ENCODE data around the gene FGFRL1.
"Not testable (repeated sequence)": the region's sequence is repeated elsewhere in the genome, so short reads cannot be mapped to it uniquely, and the experiment has no call there.

Gene FGFRL1

DNA sequence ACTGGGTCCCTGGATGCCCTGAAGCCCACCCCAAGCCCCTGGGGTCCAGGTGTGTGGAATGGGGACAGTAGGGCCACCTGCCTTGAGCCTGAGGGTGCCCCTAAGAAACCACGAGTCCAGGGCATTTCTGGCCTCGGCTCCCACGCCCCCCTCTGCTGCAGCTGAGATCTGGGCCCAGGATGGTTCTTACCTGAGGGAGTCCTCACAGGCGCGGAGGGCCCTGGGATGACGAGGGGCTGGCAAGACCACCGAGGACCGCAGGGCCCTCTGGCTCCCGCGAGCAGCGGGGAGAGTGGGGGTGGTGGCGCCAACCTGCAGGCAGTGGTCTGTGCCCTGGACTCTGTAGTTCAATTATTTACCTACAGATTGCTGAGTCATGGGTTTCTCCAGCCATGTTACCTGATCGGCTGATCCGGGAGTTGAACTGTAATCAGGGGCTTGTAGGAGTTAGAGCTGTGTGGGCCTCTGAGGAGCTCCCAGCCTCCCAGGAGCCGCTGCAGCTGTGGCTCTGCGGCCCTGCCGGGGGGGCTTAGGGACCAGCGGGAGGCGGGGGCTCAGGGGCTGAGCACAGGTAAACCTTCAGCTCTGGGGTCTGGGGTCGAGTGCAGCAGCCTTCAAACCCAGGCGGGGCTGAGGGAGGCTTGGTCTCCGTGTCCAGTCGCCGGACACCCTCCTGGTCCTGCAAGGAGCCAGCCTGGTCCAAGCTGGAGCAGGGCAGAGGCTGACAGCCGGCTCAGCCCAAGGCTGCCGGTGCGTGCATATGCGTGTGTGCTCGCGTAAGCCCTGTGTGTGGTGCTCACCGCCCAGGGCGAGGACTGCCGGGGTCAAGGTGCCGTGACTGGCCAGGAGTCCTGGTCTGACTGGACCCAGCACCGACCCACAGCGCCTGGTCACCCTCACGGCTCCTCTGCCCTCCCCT lies 18.1 kb upstream of the FGFRL1 start, which contains the start of gene SLC26A1:
TSS of gene SLC26A1 (minus strand) at position 294 of the 919 bp plus-strand sequence. CDS start 1,701 bp downstream, outside the sequence.
- no peak for DNase-seq

DNA sequence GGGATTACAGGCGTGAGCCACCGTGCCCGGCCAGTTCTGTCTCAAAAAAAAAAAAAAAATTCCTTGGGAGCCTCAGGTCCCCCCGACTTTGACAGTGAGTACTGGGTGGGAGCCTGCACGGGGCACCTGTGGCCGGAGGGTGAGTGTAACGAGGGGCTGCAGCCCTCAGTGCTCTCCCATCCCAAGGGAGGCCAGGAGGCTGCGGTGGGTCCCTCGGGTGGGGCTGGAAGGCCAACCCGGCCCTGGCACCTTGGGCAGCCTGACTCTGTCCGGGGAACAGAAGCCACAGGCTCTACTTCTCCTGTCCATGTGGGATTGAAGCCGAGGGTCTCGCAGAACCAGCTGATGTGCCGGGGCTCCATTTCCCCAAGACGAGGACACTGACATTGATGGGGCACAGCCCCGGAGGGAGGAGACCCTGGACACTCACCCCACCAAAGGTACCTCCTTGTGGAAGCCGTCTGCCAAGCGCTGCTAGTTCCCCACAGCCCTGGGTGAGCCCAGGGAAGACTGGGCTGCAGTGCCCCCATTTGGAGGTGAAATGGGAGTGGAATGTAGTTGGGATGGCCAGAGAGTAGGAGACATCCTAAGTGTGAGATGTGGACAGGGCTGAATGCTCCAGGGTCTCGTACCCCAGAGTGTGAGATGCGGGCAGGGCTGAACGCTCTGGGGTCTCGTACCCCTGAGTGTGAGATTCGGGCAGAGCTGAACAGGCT lies 16.0 kb upstream of the FGFRL1 start:
- no peak for DNase-seq

DNA sequence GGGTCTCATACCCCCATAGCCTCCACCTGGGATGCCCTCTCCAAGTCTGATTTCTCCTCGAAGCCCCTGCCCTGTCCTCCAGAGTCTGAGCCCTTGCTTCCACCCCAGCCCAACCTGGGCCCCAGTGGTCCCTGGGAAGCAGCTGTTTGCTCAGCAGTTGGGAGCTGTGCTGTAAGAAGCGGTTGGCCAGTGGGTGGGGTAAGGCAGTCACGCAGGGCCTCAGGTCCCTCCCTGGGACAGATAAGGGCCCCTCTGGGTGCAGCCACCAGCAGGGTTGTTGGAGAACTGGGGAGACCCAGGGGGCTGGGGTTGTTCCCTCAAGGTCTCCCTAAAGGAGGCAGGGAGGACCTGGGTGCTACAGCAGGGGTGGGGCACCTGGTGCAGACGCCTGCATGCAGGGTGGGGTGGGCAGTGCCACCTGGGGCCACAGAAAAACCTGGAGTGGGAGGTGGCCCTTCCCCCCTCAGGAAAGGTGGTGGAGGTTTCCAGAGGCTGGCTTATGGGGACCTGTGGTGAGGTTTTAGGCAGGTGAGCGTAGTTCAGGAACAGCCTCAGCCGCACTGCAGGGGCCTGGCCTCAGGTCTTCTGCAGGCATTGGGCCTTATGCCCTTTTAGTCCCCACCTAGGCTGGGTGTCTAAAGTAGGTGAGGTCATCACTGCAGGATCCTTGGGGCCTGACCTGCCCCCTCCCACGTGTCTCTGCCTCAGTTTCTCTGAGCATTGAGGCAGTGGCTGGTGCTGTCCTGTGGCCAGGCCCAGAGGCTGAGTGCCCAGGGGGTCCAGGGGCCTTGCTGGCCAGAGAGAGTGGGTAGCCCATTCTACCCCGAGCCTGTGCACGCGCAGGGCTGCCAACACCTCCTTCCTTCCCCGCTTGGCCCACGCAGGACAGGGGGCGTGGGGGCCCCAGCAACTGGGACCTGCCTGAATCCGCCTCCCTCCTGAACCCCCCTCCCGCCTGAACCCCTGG lies 15.1 kb upstream of the FGFRL1 start:
- DNase-seq = no peak

DNA sequence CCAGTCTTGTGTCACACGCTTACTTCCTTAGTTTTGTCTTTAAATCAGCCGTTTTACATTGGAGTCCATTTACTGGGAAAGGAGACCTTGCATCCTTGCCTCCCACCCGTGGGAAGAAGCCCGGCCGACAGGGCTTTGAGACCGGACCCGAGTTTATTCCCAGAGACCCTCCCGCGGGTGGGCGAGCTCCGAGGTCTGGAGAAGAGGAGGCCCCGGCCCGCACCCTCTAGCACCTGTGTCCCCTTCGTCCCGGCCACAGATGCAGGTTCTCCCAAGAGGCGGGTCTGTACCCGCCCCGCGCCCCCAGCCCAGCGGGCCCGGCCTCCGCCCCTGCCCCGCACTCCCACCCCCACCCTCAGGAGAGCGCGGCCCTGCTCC lies 14.4 kb upstream of the FGFRL1 start:
- DNase-seq = no peak

DNA sequence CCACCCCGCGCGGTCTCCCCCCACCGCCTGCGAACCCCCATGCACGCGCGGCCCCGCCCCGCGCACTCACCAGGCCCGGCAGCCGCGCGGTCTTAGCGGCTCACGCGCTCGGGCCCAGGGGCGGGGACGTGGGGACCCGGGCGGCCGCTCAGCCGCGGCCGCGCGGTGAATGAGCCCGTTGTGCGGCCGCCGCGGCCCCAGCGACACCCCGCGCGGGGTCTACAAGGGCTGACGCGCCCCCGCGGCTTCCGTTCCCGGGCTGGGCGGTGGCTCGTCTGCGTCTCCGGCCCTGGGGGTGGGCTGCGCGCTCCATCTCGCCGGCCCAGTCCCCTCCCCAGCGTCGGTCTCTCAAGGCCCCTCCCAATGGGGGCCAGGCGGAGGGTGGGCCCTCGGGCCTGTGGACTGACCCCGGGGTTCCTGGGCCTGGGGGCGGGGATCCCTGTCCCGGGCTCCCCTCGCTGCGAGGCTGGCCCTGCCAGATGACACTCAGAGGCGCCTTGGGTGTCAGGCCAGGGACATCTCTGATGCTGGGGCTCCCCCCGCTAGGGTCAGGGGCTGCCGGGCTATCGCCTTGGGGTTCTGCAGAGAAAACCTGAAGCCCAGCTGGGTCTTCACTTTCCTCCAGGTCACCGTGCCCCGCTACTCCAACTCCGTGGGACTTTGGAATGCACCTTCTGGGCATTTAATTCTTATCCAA lies 13.9 kb upstream of the FGFRL1 start:
- no peak for DNase-seq

DNA sequence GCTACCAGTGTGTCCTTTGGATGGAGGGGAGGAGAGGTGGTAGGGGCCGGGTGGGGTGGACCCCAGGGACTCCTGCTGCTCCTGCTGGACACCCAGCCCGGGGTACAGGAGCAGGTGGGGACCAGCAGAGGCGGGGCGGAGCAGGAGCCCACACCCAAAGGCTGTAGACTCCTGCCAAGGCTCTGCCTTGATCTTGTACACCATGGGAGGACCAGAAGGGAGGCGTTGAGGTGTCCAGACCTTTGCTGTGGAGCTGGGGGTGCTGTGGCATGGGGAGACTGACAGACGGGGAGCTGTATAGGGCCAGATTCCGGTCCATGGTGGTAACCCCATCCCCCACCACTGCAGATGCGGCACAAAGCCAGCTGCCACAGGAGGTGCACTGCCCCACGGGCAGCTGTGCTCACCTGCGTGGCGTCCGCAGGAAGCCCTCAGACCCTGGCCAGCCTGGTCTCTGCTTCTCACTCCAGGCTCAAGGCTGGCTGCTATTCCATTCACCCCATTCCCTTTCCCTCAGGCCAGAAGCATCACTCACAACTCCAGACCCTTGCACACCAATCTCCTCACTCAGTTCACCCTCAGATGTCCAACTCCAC lies 13.2 kb upstream of the FGFRL1 start:
- DNase-seq = no peak

DNA sequence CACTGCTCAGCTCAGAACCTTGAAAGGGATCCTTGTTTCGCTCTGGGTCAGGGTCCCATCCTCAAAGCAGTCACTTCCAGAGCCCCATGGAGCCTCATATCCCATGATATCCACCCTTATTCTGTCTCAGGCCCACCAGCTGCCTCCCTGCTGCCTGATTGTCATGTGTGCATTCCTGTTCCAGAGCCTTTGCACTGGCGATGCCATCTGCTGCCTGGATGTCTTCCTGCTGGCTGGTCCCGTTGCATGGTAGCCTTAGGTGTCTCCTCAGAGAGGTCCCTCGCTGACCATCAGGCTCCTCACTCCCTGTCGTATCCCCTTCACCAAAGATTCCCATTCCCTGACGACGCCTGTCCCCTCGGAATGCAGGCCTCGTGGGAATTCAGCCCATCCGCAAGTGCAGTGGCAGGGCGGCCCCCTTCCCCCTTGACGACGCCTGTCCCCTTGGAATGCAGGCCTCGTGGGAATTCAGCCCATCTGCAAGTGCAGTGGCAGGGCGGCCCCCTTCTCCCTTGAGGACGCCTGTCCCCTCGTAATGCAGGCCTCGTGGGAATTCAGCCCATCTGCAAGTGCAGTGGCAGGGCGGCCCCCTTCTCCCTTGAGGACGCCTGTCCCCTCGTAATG lies 12.1 kb upstream of the FGFRL1 start:
- DNase-seq = not testable (repeated sequence)

DNA sequence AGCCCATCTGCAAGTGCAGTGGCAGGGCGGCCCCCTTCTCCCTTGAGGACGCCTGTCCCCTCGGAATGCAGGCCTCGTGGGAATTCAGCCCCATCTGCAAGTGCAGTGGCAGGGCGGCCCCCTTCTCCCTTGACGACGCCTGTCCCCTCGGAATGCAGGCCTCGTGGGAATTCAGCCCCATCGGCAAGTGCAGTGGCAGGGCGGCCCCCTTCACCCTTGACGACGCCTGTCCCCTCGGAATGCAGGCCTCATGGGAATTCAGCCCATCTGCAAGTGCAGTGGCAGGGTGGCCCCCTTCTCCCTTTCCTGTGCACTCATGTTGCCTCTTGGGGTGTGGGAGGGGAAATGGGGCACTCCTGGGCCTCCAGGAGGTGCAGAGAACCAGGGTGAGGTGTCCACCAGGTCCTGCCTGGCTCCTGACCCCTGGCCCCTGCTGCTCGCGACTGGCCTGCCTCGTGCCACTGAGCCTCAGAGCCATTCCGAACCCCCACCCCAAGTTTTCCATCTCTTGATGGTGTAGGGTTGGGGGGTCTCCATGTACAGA lies 11.5 kb upstream of the FGFRL1 start:
- DNase-seq = no peak

DNA sequence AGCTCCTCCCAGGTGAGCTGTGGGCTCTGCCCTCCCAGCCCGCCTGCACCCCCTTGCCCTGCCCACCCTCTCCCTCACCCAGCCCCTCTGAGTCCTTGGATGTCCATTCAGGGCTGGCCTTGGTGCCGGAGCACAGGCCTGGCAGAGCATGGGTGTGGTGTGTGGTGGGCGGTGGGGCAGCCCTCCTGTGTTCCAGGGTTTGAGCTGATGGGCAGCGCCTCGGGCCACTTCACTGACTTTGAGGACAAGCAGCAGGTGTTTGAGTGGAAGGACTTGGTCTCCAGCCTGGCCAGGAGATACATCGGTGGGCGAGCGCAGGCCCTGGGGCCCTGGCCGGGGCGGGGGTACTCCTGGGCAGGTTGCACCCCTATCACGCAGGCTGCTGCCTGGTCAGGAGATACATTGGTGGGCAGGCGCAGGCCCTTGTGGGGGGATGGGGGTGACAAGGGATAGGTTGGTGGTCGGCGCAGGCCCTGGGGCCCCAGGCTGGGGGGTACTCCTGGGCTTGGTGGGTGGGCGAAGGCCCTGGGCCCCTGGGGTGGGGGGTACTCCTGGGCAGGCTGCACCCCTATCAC lies 10.7 kb upstream of the FGFRL1 start:
- no peak for DNase-seq

DNA sequence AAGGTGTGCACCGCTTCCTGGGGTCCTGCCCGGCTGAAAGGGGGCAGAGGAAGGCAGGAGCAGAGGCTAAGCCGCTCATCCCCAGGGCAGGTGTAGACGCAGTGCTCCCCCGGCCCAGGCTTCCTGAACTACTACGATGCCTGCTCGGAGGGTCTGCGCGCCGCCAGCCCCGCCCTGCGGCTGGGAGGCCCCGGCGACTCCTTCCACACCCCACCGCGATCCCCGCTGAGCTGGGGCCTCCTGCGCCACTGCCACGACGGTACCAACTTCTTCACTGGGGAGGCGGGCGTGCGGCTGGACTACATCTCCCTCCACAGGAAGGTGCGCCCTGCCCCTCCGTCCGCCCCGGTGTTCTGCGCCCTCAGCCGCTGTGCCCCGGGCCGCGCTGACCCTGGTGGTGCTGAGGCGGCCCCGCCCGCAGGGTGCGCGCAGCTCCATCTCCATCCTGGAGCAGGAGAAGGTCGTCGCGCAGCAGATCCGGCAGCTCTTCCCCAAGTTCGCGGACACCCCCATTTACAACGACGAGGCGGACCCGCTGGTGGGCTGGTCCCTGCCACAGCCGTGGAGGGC lies 9.8 kb upstream of the FGFRL1 start:
- no peak for DNase-seq

DNA sequence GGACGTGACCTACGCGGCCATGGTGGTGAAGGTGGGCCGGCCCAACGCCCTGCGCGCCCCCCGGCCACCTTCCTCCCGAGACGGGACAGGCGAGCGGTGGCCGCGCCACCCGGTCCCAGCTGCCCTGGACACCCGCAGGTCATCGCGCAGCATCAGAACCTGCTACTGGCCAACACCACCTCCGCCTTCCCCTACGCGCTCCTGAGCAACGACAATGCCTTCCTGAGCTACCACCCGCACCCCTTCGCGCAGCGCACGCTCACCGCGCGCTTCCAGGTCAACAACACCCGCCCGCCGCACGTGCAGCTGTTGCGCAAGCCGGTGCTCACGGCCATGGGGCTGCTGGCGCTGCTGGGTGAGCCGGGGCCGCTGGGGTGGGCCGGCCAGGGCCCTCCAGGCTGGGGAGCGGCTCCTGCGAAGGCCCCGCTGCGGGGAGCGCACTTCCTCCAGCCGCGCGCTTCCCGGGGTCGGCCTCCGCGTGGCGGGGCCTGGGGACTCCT lies 9.2 kb upstream of the FGFRL1 start:
- no peak for DNase-seq

DNA sequence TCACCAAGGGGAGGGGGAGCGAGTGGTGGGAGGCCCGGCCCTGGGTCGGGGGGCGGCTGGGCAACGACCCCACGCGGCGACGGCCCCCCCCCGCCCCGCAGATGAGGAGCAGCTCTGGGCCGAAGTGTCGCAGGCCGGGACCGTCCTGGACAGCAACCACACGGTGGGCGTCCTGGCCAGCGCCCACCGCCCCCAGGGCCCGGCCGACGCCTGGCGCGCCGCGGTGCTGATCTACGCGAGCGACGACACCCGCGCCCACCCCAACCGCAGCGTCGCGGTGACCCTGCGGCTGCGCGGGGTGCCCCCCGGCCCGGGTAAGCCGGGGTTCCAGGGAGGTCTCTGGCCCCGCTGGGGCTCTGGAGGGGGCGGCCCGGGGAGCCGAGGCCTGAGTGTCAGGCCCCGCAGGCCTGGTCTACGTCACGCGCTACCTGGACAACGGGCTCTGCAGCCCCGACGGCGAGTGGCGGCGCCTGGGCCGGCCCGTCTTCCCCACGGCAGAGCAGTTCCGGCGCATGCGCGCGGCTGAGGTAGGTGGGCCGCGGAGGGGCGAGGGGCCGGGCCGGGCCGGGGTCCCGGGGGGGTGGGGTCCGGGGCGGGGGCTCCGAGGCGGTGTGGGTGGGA lies 8.7 kb upstream of the FGFRL1 start:
- DNase-seq = no peak

DNA sequence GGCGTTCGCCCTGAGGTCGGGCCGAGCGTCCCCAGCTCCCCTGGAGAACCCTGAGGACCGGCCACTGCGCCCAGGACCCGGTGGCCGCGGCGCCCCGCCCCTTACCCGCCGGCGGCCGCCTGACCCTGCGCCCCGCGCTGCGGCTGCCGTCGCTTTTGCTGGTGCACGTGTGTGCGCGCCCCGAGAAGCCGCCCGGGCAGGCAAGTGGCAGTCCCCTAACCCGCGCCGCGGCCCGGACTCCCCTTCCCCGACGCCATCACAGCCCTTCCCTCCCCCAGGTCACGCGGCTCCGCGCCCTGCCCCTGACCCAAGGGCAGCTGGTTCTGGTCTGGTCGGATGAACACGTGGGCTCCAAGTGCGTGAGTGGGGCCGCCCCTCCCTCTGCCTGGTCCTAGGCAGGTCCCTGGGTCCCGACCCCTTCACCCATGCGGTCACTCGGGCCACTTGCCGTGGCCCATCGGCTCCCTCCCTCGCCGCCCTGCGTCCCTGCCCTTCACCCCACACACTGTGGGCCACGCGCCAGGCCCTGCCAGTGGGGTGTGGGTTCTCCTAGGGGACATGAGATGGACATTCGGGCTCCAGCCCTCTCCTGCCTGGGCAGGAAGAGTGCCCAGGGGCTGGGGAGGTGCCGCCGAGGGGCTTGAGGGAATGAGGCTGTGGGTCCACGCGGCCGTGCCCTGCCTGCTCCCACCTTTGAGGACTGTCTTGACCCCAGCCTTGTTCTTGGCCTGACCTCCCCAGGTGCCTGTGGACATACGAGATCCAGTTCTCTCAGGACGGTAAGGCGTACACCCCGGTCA lies 8.0 kb upstream of the FGFRL1 start:
- DNase-seq = no peak

DNA sequence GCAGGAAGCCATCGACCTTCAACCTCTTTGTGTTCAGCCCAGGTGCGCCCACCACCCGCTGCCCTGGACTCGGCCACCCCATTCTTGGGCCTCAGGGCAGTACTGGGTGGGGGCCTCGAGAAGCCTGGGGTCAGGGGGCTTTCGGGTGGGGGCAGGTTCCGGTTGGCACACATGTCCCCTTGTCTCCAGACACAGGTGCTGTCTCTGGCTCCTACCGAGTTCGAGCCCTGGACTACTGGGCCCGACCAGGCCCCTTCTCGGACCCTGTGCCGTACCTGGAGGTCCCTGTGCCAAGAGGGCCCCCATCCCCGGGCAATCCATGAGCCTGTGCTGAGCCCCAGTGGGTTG lies 7.4 kb upstream of the FGFRL1 start:
- no peak for DNase-seq

DNA sequence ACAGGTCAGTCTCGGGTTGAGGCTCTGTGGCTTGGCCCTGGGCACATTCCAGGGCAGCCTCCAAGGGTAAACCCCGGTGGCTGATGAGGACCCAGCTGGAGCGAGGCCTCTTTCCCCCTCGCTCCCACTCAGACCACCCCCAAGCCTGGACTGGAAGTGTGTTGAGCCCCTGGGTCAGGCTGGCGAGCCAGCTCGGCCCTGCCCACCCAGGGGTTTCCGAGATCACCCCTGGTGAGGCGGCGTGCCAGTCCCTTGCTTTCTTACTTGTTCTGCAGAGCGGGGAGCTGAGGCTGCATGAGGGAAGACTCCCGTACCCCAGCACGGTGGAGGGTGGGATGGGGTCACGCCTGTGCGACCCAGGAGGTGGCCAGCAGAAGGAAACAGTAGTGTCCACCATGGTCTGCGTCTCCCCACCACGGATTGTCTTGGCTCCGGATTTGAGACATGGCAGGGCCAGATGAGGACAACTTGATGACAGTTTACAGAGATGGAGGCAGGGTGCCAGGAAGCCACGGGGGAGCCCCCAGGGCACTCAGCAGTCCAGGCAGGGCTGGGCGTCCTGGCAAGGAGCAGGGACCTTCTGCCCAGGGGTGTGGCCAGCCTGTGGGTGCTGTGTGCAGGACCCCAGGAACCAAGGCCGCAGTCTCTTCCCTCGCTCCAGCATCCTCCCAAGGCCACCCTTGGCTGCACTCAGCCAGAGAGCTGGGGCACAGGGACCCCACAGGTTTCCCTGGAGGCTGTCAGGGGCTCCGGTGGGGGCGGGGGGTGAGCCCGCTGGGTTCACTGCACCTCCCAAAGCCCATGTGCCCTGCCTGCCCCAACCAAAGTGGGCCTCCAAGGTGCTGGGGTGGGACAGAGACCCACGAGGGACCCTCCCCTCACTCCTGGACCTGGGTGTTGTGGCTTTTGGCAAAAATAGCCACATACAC lies 6.6 kb upstream of the FGFRL1 start:
- no peak for DNase-seq

DNA sequence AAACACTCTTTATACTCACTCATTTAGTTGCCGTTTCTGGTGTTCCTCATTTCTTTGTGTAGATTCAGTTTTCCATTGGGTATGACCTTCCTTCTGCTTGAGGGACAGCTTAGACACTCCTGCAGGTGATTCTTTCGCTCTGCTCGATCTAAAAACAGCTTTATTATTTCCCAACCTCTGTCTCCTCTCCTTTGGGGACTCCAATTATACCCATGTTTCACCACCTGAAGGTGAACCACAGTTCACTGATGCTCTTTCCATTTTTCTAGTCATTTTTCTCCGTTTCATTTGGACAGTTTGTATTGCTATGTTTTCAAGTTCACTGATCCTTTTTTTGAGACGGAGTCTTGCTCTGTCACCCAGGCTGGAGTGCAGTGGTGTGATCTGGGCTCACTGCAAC lies 4.6 kb upstream of the FGFRL1 start:
- DNase-seq = no peak

DNA sequence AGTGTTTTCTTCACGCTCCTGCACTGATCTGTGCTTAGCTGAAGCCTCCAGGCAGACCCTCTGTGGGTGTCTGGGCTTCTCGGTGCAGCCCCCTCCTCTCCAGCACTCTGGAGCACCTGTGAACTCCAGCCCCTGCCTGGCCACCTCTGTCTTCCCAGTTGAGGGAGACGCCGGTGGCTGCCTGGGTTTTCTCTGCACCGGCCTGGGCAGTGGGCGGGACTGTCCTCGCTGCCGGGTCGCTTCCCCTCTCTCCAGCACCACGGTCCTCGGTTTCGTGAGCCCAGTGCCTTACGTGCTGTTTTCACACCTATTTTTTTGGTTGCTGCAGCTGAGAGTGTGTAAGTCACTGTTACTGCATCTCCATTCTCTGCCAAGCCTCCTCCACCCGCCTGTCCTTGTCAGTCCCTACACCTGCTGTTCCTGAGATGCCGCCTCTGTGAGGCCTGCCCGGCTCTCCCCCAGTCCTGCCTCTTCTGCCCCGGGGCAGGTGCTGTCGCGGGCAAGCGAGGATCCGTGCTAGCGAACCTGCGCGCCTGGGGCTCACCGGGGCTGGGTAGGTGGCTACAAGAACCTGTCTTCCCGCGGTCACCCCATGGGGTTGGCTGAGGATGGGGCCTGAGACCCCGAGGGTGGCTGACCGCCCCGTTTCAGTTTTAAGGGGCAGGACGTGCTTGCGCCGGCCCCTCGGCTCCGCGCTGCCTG lies 2.4 kb upstream of the FGFRL1 start:
- DNase-seq = no peak

All from effector CD8-positive, alpha-beta T cell (primary cell).